ENCODE data around the gene HEATR3.

Gene HEATR3

DNA sequence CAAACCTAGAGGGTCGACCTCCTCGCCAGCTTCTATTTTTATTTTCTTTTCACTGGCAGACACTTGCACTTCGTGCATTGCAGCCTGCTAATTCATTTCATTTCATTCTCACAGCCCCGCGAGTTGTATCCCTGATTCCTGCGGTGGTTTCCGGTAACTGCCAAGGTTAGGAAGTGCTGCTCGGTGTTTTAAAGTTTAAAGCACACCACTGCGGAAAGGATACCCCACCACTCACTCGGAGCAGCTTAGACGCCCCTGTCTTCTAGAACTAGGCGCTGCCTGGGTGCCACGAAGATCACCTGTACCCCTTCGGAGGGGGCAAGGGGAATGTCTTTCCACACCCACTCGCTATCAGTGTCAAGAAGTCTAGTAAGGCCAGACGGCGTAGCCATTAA, 40.2 kb upstream of the HEATR3 start:
- H3K9me3 ChIP-seq (ENCODE audit: insufficient read depth, low read length) = no peaks in the 10 kb centered on the region
- peak overlapping the region; percentile 92 for H3K9ac ChIP-seq (ENCODE audit: insufficient read length, low read depth)
- peak overlapping the region; percentile 87 for H3K4me3 ChIP-seq (ENCODE audit: insufficient read length, low read depth)
- H3K27me3 ChIP-seq (ENCODE audit: insufficient read depth, insufficient read length) = no peaks in the 10 kb centered on the region
- no peak for DNase-seq (ENCODE audit: low read depth, low spot score)
- peaks cover 6% of the 10 kb centered on the region for H3K4me1 ChIP-seq (ENCODE audit: insufficient read depth, insufficient read length)
- peaks cover 40% of the 10 kb centered on the region for H3K36me3 ChIP-seq (ENCODE audit: insufficient read depth, insufficient read length, low read length)
- no peak for TF ChIP-seq SUZ12 (IDR thresholded peaks at IDR 0.05; ENCODE audit: extremely low read depth, insufficient read depth, insufficient read length)
- TF ChIP-seq YY1 (IDR thresholded peaks at IDR 0.05; ENCODE audit: insufficient read depth, insufficient read length) = no peak
- TF ChIP-seq ZNF274 (IDR thresholded peaks at IDR 0.05; ENCODE audit: low read depth, low read length) = no peak

DNA sequence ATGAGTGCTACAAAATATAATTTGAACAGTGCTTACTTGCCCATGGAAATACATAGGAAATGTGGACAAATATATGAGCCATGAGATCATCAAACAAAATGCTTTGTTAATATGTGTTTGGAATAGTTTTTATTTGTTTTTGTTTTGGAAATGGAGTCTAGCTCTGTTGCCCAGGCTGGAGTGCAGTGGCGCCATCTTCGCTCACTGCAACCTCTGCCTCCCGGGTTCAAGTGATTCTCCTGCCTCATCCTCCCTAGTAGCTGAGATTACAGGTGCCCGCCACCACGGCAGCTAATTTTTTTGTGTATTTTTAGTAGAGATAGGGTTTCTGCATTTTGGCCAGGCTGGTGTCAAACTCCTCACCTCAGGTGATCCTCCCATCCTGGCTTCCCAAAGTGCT, 37.9 kb upstream of the HEATR3 start:
- Histone ChIP-seq H3K4me3 (ENCODE audit: insufficient read length, low read depth) (no peak overlapping the region), H3K9ac (ENCODE audit: insufficient read length, low read depth) (no peak overlapping the region), H3K4me1 (ENCODE audit: insufficient read depth, insufficient read length) (peaks cover 4% of the 10 kb centered on the region), H3K27me3 (ENCODE audit: insufficient read depth, insufficient read length) (no peaks in the 10 kb centered on the region), H3K36me3 (ENCODE audit: insufficient read depth, insufficient read length, low read length) (peaks cover 60% of the 10 kb centered on the region), H3K9me3 (ENCODE audit: insufficient read depth, low read length) (no peaks in the 10 kb centered on the region)
- DNase-seq (ENCODE audit: low read depth, low spot score) = no peak
- TF ChIP-seq YY1 (IDR thresholded peaks at IDR 0.05; ENCODE audit: insufficient read depth, insufficient read length) (no peak), ZNF274 (IDR thresholded peaks at IDR 0.05; ENCODE audit: low read depth, low read length) (no peak), SUZ12 (IDR thresholded peaks at IDR 0.05; ENCODE audit: extremely low read depth, insufficient read depth, insufficient read length) (no peak)

DNA sequence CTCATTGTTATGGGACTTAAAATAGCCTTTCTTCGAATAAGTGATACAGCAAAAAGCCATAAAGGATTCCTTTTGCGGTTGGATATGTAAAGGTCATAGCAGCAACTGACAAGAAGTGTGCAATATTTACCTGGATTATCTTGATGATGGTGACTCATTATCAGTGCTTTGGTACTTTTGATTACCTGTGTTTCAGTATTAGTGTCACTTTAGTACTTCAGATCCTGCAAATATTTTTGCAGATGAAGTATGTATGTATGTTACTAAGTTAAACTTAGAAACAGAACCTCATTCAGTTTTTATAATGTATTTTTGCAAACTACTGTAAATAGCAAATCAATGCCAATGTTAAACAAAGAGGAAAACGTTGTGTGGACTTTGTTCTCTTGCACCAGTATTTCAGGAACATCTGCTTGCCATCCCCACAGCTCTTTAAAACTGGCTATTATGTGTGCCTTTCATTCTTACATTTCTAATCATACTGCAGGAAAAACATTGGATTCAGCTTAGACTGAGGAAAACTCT, 30.2 kb upstream of the HEATR3 start:
- DNase-seq (ENCODE audit: low read depth, low spot score) = no peak
- TF ChIP-seq YY1 (IDR thresholded peaks at IDR 0.05; ENCODE audit: insufficient read depth, insufficient read length) = no peak
- TF ChIP-seq ZNF274 (IDR thresholded peaks at IDR 0.05; ENCODE audit: low read depth, low read length) = no peak
- TF ChIP-seq SUZ12 (IDR thresholded peaks at IDR 0.05; ENCODE audit: extremely low read depth, insufficient read depth, insufficient read length) = no peak
- H3K4me1 ChIP-seq (ENCODE audit: insufficient read depth, insufficient read length) = peaks cover 3% of the 10 kb centered on the region
- no peak overlapping the region for H3K4me3 ChIP-seq (ENCODE audit: insufficient read length, low read depth)
- H3K27me3 ChIP-seq (ENCODE audit: insufficient read depth, insufficient read length) = no peaks in the 10 kb centered on the region
- peaks cover 54% of the 10 kb centered on the region for H3K36me3 ChIP-seq (ENCODE audit: insufficient read depth, insufficient read length, low read length)
- H3K9me3 ChIP-seq (ENCODE audit: insufficient read depth, low read length) = no peaks in the 10 kb centered on the region
- no peak overlapping the region for H3K9ac ChIP-seq (ENCODE audit: insufficient read length, low read depth)

DNA sequence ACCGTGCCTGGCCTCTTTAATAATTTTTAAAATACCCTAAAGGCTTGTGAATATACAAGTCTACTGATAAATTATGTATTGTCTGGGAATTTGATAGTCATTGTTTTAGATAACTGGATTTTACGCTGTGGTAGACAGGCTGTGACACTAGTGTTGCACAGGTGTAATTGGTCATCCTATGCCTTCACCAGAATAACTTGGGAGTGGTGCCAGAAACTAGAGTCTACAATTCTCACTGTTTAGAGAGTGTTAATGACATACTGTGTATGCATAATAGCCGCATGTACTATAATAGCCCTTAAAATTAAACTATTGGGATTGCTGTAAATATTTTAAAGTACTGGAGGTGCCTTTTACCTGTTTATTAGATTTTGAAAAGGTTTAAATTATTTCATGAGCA, 29.3 kb upstream of the HEATR3 start:
- H3K27me3 ChIP-seq (ENCODE audit: insufficient read depth, insufficient read length) = no peaks in the 10 kb centered on the region
- no peak for TF ChIP-seq YY1 (IDR thresholded peaks at IDR 0.05; ENCODE audit: insufficient read depth, insufficient read length)
- TF ChIP-seq ZNF274 (IDR thresholded peaks at IDR 0.05; ENCODE audit: low read depth, low read length) = no peak
- TF ChIP-seq SUZ12 (IDR thresholded peaks at IDR 0.05; ENCODE audit: extremely low read depth, insufficient read depth, insufficient read length) = no peak
- no peak for DNase-seq (ENCODE audit: low read depth, low spot score)
- peaks cover 45% of the 10 kb centered on the region for H3K36me3 ChIP-seq (ENCODE audit: insufficient read depth, insufficient read length, low read length)
- H3K9ac ChIP-seq (ENCODE audit: insufficient read length, low read depth) = no peak overlapping the region
- no peak overlapping the region for H3K4me3 ChIP-seq (ENCODE audit: insufficient read length, low read depth)
- H3K4me1 ChIP-seq (ENCODE audit: insufficient read depth, insufficient read length) = peaks cover 3% of the 10 kb centered on the region
- no peaks in the 10 kb centered on the region for H3K9me3 ChIP-seq (ENCODE audit: insufficient read depth, low read length)

DNA sequence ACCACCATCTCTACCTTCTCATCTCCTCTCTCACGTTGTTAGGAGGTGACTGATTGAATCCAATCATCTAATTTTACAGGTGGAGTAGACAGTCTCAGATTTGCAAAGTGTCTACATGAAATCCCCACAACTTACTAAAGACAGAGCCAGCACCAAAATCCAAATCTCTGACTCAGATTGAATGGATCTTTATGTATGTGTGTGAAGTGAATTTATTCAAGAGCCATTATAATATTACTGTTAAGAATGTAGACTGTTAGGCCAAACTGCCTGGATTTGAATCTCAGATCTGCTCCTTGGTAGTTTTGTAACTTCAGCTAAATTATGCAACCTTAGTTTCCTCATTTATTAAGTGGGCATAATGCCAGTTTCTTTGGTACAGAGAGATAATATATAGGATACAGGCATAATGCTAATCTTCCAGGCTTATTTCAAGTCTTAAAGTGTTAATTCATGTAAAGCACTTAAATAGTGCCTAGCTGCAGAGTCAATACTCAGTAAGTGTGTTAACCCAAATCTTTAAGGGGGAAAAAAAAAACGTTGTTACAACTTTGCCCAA, 28.0 kb upstream of the HEATR3 start:
- DNase-seq (ENCODE audit: low read depth, low spot score) = no peak
- Histone ChIP-seq H3K9me3 (ENCODE audit: insufficient read depth, low read length) (no peaks in the 10 kb centered on the region), H3K9ac (ENCODE audit: insufficient read length, low read depth) (no peak overlapping the region)

DNA sequence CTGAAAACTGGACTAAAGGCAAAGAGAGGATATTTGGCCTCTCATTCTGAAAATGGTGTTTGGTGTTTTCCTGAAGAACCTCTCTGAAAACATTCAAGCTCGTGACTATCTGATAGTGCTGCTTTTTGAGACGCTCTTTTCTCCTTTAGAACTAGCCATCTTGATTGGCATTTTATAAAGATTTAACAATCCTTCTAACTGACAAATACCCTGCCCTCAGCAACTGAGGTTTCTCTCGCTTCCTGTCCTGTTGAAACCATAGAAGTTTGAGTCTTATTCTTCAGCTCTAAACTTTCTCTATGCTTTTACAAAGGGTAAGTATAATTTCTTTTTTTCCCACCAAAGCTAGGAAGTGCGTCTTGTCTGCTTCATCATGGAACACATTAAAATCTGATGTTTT, 27.5 kb upstream of the HEATR3 start:
- TF ChIP-seq SUZ12 (IDR thresholded peaks at IDR 0.05; ENCODE audit: extremely low read depth, insufficient read depth, insufficient read length) (no peak), ZNF274 (IDR thresholded peaks at IDR 0.05; ENCODE audit: low read depth, low read length) (no peak), YY1 (IDR thresholded peaks at IDR 0.05; ENCODE audit: insufficient read depth, insufficient read length) (no peak)
- Histone ChIP-seq H3K36me3 (ENCODE audit: insufficient read depth, insufficient read length, low read length) (peaks cover 31% of the 10 kb centered on the region), H3K4me1 (ENCODE audit: insufficient read depth, insufficient read length) (peaks cover 3% of the 10 kb centered on the region), H3K27me3 (ENCODE audit: insufficient read depth, insufficient read length) (no peaks in the 10 kb centered on the region), H3K4me3 (ENCODE audit: insufficient read length, low read depth) (no peak overlapping the region), H3K9me3 (ENCODE audit: insufficient read depth, low read length) (no peaks in the 10 kb centered on the region), H3K9ac (ENCODE audit: insufficient read length, low read depth) (no peak overlapping the region)
- no peak for DNase-seq (ENCODE audit: low read depth, low spot score)

More for the DNA sequence above, 28.0 kb upstream of the HEATR3 start:
- TF ChIP-seq SUZ12 (IDR thresholded peaks at IDR 0.05; ENCODE audit: extremely low read depth, insufficient read depth, insufficient read length) (no peak), ZNF274 (IDR thresholded peaks at IDR 0.05; ENCODE audit: low read depth, low read length) (no peak), YY1 (IDR thresholded peaks at IDR 0.05; ENCODE audit: insufficient read depth, insufficient read length) (no peak)
- no peaks in the 10 kb centered on the region for H3K27me3 ChIP-seq (ENCODE audit: insufficient read depth, insufficient read length)
- peaks cover 3% of the 10 kb centered on the region for H3K4me1 ChIP-seq (ENCODE audit: insufficient read depth, insufficient read length)
- no peak overlapping the region for H3K4me3 ChIP-seq (ENCODE audit: insufficient read length, low read depth)
- H3K36me3 ChIP-seq (ENCODE audit: insufficient read depth, insufficient read length, low read length) = peaks cover 34% of the 10 kb centered on the region

DNA sequence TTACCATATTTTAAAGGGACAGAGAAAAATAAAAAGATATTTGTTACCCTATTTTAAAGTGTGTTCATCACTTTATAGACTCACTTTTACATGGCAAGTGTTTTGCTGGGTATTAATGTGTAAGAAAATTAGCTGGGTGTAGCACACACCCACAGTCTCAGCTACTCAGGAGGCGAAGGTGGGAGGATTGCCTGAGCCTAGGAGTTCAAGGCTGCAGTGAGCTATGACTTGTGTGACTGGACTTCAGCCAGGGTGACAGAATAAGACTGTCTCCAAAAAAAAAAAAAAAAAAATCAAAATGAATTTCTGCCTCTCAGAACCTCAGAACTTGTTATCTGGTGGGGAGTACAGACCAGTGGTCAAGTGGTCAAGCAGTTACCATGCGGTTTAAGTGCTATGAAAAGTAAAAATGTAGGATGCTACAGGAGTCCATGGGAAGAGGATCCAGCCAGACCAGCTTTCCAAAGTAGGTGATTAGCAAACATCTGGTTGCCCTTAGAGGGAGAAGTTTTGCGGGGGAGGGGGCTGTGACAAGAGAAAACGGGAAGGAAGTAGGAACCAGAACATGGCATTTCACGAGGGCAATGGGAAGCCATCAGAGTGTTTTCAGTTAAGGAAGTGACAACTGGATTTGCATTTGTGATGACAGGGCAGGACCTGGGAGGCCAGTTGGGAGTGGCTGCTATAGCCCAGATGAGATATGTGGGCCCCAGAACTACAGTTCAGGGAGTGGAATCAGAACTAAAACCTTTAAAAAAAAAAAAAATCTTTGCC, 26.8 kb upstream of the HEATR3 start:
- no peaks in the 10 kb centered on the region for H3K9me3 ChIP-seq (ENCODE audit: insufficient read depth, low read length)
- H3K36me3 ChIP-seq (ENCODE audit: insufficient read depth, insufficient read length, low read length) = peaks cover 28% of the 10 kb centered on the region
- peaks cover 3% of the 10 kb centered on the region for H3K4me1 ChIP-seq (ENCODE audit: insufficient read depth, insufficient read length)
- no peak for TF ChIP-seq SUZ12 (IDR thresholded peaks at IDR 0.05; ENCODE audit: extremely low read depth, insufficient read depth, insufficient read length)
- TF ChIP-seq ZNF274 (IDR thresholded peaks at IDR 0.05; ENCODE audit: low read depth, low read length) = no peak
- no peak for TF ChIP-seq YY1 (IDR thresholded peaks at IDR 0.05; ENCODE audit: insufficient read depth, insufficient read length)
- no peaks in the 10 kb centered on the region for H3K27me3 ChIP-seq (ENCODE audit: insufficient read depth, insufficient read length)
- no peak overlapping the region for H3K9ac ChIP-seq (ENCODE audit: insufficient read length, low read depth)
- no peak for DNase-seq (ENCODE audit: low read depth, low spot score)
- no peak overlapping the region for H3K4me3 ChIP-seq (ENCODE audit: insufficient read length, low read depth)

Measured in NT2/D1 (cell line).